ENCODE data around the gene DLK2.

The DLK2 gene

DNA sequence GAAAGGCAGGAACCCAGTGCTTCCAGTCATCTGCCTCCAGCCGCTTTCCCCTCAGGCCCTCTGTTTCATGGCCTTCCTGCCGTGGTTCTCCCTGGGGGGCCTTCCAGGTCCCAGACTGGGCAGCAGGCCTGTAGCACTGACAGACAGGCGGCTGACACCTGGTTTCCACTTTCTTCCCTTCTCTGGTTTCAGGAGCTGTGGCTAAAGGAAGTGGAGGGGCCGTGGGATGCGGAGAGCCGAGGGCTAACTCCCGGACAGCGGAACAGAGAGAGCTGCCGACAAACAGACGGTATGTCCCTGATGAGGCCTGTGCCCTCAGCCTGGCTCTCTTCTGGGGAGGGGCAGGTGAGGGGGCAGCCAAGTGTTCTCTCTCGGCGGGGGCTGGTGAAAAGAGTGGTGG lies 42.3 kb upstream of the DLK2 start:
- TF ChIP-seq, protein P1, sequence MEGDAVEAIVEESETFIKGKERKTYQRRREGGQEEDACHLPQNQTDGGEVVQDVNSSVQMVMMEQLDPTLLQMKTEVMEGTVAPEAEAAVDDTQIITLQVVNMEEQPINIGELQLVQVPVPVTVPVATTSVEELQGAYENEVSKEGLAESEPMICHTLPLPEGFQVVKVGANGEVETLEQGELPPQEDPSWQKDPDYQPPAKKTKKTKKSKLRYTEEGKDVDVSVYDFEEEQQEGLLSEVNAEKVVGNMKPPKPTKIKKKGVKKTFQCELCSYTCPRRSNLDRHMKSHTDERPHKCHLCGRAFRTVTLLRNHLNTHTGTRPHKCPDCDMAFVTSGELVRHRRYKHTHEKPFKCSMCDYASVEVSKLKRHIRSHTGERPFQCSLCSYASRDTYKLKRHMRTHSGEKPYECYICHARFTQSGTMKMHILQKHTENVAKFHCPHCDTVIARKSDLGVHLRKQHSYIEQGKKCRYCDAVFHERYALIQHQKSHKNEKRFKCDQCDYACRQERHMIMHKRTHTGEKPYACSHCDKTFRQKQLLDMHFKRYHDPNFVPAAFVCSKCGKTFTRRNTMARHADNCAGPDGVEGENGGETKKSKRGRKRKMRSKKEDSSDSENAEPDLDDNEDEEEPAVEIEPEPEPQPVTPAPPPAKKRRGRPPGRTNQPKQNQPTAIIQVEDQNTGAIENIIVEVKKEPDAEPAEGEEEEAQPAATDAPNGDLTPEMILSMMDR (IDR thresholded peaks at IDR 0.05; ENCODE audit: low read depth, low read length) = no peak
- DNase-seq = no peak
- H3K27me3 ChIP-seq = no peaks in the 10 kb centered on the region
- H3K9me3 ChIP-seq = no peaks in the 10 kb centered on the region
- peaks cover 21% of the 10 kb centered on the region for H3K36me3 ChIP-seq
- H3K4me1 ChIP-seq = no peaks in the 10 kb centered on the region; the same call in 1 of the 2 replicates
- no peak overlapping the region for H3K4me3 ChIP-seq (ENCODE audit: low read depth, low read length)

DNA sequence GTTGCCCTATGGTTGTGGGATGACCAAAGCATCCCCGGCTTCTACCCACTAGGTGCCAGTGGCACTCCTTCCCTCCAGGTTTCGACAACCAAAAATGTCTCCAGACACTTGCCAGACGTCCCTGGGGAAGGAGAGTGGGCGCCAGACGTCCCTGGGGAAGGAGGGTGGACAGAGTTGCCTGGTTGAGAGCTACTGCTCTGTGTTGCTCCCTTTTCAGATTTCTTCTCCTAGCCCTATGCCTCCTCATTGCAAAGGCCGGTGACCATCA lies 41.7 kb upstream of the DLK2 start:
- TF ChIP-seq, protein P1 (IDR thresholded peaks at IDR 0.05; ENCODE audit: low read depth, low read length) = no peak
- Histone ChIP-seq H3K36me3 (peaks cover 21% of the 10 kb centered on the region), H3K4me1 (peaks cover 1% of the 10 kb centered on the region; the same call in 1 of the 2 replicates)

DNA sequence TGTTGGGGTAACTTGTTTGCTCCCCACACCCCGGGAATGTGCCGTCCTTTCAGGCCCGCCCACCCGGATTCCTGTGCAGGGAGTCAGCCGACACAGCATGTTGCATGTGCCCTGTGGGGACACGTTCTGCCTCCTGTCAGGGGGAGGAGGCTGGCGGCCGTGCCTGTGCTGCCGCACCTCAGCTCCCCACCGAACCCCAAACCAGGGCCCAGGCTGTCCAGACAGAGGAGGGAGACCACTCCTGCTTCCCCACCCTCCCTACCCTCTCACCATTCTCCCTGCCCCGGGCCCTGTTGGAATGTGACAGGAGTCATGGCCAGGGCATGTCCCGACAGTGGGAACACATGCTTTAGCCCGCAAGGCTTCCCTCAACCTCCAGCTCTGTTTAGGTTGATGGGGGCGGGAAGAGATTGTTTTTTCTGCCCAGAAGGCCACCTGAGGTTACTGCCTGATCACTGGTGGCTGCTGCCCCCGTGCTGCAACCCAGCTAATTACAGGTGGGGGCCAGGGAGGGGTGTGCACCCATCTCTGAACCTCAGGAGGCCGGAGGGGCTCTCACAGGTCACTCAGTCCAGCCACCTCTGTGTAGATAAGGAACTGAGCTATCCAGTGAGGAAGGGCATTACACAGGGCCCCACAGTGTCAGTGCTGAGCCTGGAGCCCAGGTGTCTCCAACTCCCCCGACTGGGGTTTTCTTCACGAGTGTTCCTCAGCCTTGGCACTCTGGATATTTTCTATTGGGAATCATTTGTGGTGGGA lies 41.2 kb upstream of the DLK2 start:
- DNase-seq = peak; percentile 53
- H3K4me1 ChIP-seq = peaks cover 2% of the 10 kb centered on the region; the same call in 1 of the 2 replicates
- H3K4me3 ChIP-seq (ENCODE audit: low read depth, low read length) = no peak overlapping the region

More for the DNA sequence above, 41.7 kb upstream of the DLK2 start:
- no peak for DNase-seq
- Histone ChIP-seq H3K27me3 (no peaks in the 10 kb centered on the region), H3K4me3 (ENCODE audit: low read depth, low read length) (no peak overlapping the region), H3K9me3 (no peaks in the 10 kb centered on the region)

DNA sequence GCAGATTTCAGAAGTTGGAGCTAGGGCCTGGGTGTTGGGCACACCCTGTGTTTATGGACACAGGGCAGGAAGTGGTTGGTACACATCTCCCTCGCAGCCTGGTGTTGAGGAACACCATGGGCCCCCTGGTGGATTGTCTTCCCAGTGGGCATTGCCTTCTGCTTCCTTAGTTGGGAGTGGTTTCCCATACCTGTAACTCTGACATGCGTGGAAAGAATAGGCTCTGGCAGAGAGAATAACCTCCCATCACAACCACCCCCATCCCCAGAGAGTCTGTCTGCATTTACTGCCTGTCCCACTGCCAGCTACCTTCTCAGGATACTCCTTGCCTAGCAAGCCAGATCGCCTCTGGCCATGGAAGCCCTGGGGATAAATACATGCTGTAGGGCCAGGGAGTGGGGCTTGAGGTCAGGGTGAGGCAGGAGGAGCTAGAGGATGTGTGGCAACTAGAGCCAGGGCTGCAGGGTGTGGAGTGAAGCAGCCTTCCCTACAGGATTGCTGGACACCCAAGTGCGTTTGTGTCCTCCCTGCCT lies 40.1 kb upstream of the DLK2 start:
- no peak for DNase-seq
- H3K27me3 ChIP-seq = no peaks in the 10 kb centered on the region
- no peak overlapping the region for H3K4me3 ChIP-seq (ENCODE audit: low read depth, low read length)
- H3K9me3 ChIP-seq = no peaks in the 10 kb centered on the region
- H3K36me3 ChIP-seq = peaks cover 21% of the 10 kb centered on the region
- TF ChIP-seq, protein P1 (IDR thresholded peaks at IDR 0.05; ENCODE audit: low read depth, low read length) = peak; percentile 21; the same call in 1 of the 2 replicates
- peaks cover 2% of the 10 kb centered on the region; the same call in 1 of the 2 replicates for H3K4me1 ChIP-seq

More for the DNA sequence above, 41.2 kb upstream of the DLK2 start:
- no peaks in the 10 kb centered on the region for H3K27me3 ChIP-seq
- TF ChIP-seq, protein P1 (IDR thresholded peaks at IDR 0.05; ENCODE audit: low read depth, low read length) = peak; percentile 58
- peaks cover 21% of the 10 kb centered on the region for H3K36me3 ChIP-seq
- H3K9me3 ChIP-seq = no peaks in the 10 kb centered on the region

DNA sequence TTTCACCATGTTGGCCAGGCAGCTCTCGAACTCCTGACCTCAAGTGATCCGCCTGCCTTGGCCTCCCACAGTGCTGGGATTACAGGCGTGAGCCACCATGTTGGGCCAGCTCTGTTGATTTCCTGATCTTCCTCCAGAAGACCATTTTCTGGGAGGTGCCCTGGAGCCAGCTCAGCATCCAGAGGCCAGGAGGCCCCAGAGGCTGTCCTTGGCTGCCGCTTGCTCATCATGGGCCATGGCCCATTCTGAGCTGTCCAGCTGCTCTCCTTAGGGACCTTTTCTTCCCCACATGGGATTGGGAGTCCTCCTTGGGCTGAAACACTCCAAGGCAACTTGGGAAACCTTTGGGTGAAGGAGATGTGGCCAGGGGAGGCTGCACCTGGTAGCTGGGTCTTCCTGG lies 39.4 kb upstream of the DLK2 start:
- no peaks in the 10 kb centered on the region for H3K9me3 ChIP-seq
- TF ChIP-seq, protein P1 (IDR thresholded peaks at IDR 0.05; ENCODE audit: low read depth, low read length) = no peak
- H3K4me1 ChIP-seq = peaks cover 8% of the 10 kb centered on the region
- H3K27me3 ChIP-seq = no peaks in the 10 kb centered on the region
- DNase-seq = no peak
- peaks cover 25% of the 10 kb centered on the region for H3K36me3 ChIP-seq
- H3K4me3 ChIP-seq (ENCODE audit: low read depth, low read length) = no peak overlapping the region

DNA sequence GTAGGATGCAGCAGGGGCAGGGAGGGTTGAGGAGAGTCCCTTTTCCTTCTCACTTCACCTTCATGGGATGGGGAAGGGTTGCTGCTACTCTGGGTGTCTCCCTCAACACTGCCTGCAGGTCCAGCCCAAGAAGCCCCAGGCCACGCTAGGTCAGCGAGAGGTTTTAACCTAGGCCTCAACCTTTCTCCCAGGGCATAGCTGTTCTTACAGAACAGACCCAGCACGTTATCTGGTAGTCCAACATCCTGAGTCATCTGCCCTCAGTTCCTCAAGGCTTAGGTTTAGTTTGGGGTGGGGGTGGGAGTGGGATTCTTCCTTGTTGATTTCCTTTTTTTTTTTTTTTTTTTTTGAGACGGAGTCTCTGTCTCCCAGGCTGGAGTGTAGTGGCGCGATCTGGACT lies 39.0 kb upstream of the DLK2 start:
- DNase-seq = no peak
- no peaks in the 10 kb centered on the region for H3K27me3 ChIP-seq
- TF ChIP-seq, protein P1 (IDR thresholded peaks at IDR 0.05; ENCODE audit: low read depth, low read length) = no peak
- H3K36me3 ChIP-seq = peaks cover 22% of the 10 kb centered on the region
- peaks cover 10% of the 10 kb centered on the region for H3K4me1 ChIP-seq
- H3K4me3 ChIP-seq (ENCODE audit: low read depth, low read length) = no peak overlapping the region
- no peaks in the 10 kb centered on the region for H3K9me3 ChIP-seq

All from BE2C (cell line).